GM12878 (cell line): ENCODE results near the gene LCORL. TPM values are rescaled to one million over a fixed set of nuclear protein-coding genes. Genes with fewer than 3 reads are reported as not detected.

Source experiments
- ATAC-seq: fragments of 200-7000 bp; cut with Tn5 transposase; 3 replicates; pipeline ENCODE4 v1.9.1; 2020; ENCODE audit warnings: mild to moderate bottlenecking, moderate library complexity
- BruUV-seq: library from RNA; stranded (reverse); fragments of 400-500 nt; replicated peaks from 2 replicates; lab custom pipeline; 2021; lab: Mats Ljungman, UMichigan
- CTCF ChIA-PET: fragments of 300-600 bp; sonication (Branson Sonifier 250); formaldehyde crosslinking; extraction: SDS; loops from one replicate; lab custom pipeline; 2021; ENCODE audit warnings: inconsistent platforms; lab: Yijun Ruan, JAX
- POLR2A ChIA-PET: fragments of 350-600 bp; formaldehyde crosslinking; extraction: SDS; loops from one replicate; lab custom pipeline; 2021; ENCODE audit warnings: inconsistent platforms; lab: Charles Lee
- RAD21 ChIA-PET: fragments of 300-600 bp; sonication (Branson Sonifier 250); formaldehyde crosslinking; loops from one replicate; lab custom pipeline; 2023; ENCODE audit warnings: antibody characterized with exemption; ENCODE audit not compliant: unreplicated experiment; lab: Charles Lee
- SMC1A ChIA-PET: fragments of 300-600 bp; sonication (Branson Sonifier 250); formaldehyde crosslinking; loops from one replicate; lab custom pipeline; 2023; ENCODE audit not compliant: unreplicated experiment, uncharacterized antibody; lab: Charles Lee
- DNase-seq: peaks from one replicate; pipeline ENCODE4 v3.0.0-alpha.2; 2011; ENCODE audit warnings: low read depth, low spot score
- FAIRE-seq: peaks from 3 replicates; lab custom pipeline; 2011; peaks lifted over from hg19 to GRCh38; lab: Jason Lieb, UNC
- H2AFZ ChIP-seq: 2 replicates; pipeline ENCODE4 v1.6.0; 2011; ENCODE audit warnings: low read depth, low read length, control low read depth; ENCODE audit not compliant: control insufficient read depth
- H3K27ac ChIP-seq: 2 replicates; pipeline ENCODE4 v1.5.1; 2011; ENCODE audit warnings: control low read depth; ENCODE audit not compliant: control insufficient read depth, insufficient read depth
- H3K27me3 ChIP-seq, 2 experiments: replicated peaks in 1 of 2; 2 replicates each; pipeline versions ENCODE4 v1.6.0 to v1.6.1; 2011; ENCODE audit warnings: low read length in 1 of 2; ENCODE audit not compliant: control insufficient read depth in 2 of 2, insufficient read depth in 2 of 2
- H3K36me3 ChIP-seq, 2 experiments: 2 replicates each; pipeline ENCODE4 v1.5.1; 2011; ENCODE audit warnings: low read length in 1 of 2; ENCODE audit not compliant: control insufficient read depth in 2 of 2, insufficient read depth in 2 of 2
- H3K4me1 ChIP-seq: 2 replicates; pipeline ENCODE4 v1.6.1; 2011; ENCODE audit warnings: mild to moderate bottlenecking, low read length, moderate library complexity, mixed read lengths; ENCODE audit not compliant: control insufficient read depth, insufficient read depth
- H3K4me2 ChIP-seq: 2 replicates; pipeline ENCODE4 v1.6.0; 2011; ENCODE audit warnings: control low read depth; ENCODE audit not compliant: control insufficient read depth, insufficient read depth
- H3K4me3 ChIP-seq: fragments of 200-600 bp; sonication (generic); 2 replicates; pipeline ENCODE4 v1.5.1; 2016
- H3K79me2 ChIP-seq: 2 replicates; pipeline ENCODE4 v1.6.0; 2011; ENCODE audit warnings: low read length; ENCODE audit not compliant: control insufficient read depth, insufficient read depth
- H3K9ac ChIP-seq: 2 replicates; pipeline ENCODE4 v1.8.0; 2011; ENCODE audit warnings: low read length, control low read depth, mixed read lengths; ENCODE audit not compliant: control insufficient read depth, insufficient read depth
- H3K9me3 ChIP-seq: replicated peaks from 3 replicates; pipeline ENCODE4 v1.5.1; 2011; ENCODE audit warnings: mild to moderate bottlenecking, low read length; ENCODE audit not compliant: control insufficient read depth, insufficient read depth
- H4K20me1 ChIP-seq: 2 replicates; pipeline ENCODE4 v1.6.0; 2011; ENCODE audit not compliant: control insufficient read depth, insufficient read depth
- BMI1 ChIP-seq: fragments of 450-650 bp; IDR thresholded peaks from 2 replicates; pipeline ENCODE4 v1.6.1; 2016; ENCODE audit warnings: mild to moderate bottlenecking, moderate library complexity, borderline replicate concordance
- DPF2 ChIP-seq: fragments of 450-650 bp; IDR thresholded peaks from 2 replicates; pipeline ENCODE4 v1.6.1; 2017; ENCODE audit warnings: mild to moderate bottlenecking
- FOS ChIP-seq: IDR thresholded peaks from 3 replicates; pipeline ENCODE4 v1.6.1; 2011; ENCODE audit warnings: borderline replicate concordance; ENCODE audit not compliant: insufficient read length; ENCODE audit errors: extremely low read depth
- HCFC1 ChIP-seq: fragments of 150-350 bp; IDR thresholded peaks from 2 replicates; pipeline ENCODE4 v1.6.1; 2014; ENCODE audit warnings: low read length
- IKZF2 ChIP-seq, 2 experiments: fragments of 450-650 bp; IDR thresholded peaks; 2 replicates each; pipeline ENCODE4 v1.6.1; 2017; ENCODE audit warnings: mild to moderate bottlenecking in 2 of 2, moderate library complexity in 2 of 2
- JUNB ChIP-seq: IDR thresholded peaks from 2 replicates; pipeline ENCODE4 v1.6.1; 2016; ENCODE audit warnings: antibody characterized with exemption, mild to moderate bottlenecking
- MEF2A ChIP-seq: IDR thresholded peaks from 2 replicates; pipeline ENCODE4 v1.6.1; 2011; ENCODE audit warnings: low read depth, mild to moderate bottlenecking, low read length, moderate library complexity; ENCODE audit not compliant: insufficient read depth
- POLR2AphosphoS5 ChIP-seq: IDR thresholded peaks from 2 replicates; pipeline ENCODE4 v1.6.1; 2011; ENCODE audit warnings: mild to moderate bottlenecking, low read length, inconsistent platforms
- RAD21 ChIP-seq: IDR thresholded peaks from 2 replicates; pipeline ENCODE4 v1.6.1; 2011; ENCODE audit warnings: mild to moderate bottlenecking, low read depth, low read length, moderate library complexity; ENCODE audit not compliant: insufficient read depth
- RB1 ChIP-seq: fragments of 450-650 bp; formaldehyde crosslinking; IDR thresholded peaks from 2 replicates; pipeline ENCODE4 v1.6.1; 2017; ENCODE audit warnings: mild to moderate bottlenecking, borderline replicate concordance
- SREBF1 ChIP-seq: IDR thresholded peaks from 2 replicates; pipeline ENCODE4 v1.6.1; 2012; ENCODE audit warnings: mild to moderate bottlenecking, low read length
- TBL1XR1 ChIP-seq: IDR thresholded peaks from 2 replicates; pipeline ENCODE4 v1.6.1; 2012; ENCODE audit warnings: low read depth, low read length, improper control_type of control experiment
- in situ Hi-C: fragments of 300-500 bp; cut with MboI; formaldehyde crosslinking; loops from 9 replicates; pipeline ENCODE4 v1.14.3; 2018; ENCODE audit warnings: mixed read lengths
- intact Hi-C: fragments of 100-400 bp; cut with micrococcal nuclease; formaldehyde crosslinking; loops from one replicate; pipeline ENCODE4 v1.14.2; 2022; ENCODE audit not compliant: unreplicated experiment
- polyA plus RNA-seq, 11 experiments: library from polyadenylated mRNA; depleted of rRNA in 4 of 11; unstranded in 6 of 11; stranded (reverse) in 5 of 11; fragments of >200 nt; fragmentation: Nextera tagmentation in 4 of 11; fragmentation: Illumina TruSeq in 1 of 11; extraction: Ambion mirVana in 4 of 11; extraction: Trizol in 1 of 11; gene quantifications; 1 replicate in 1 of 11; 2 replicates in 10 of 11; pipeline versions ENCODE4 v1.2.1 to v1.2.3, GENCODE V29; 2011 to 2016; ENCODE audit warnings: inconsistent platforms in 2 of 11, missing spikeins in 2 of 11, low read depth in 1 of 11
- total RNA-seq, 4 experiments: library from RNA; depleted of rRNA in 3 of 4; stranded (reverse); fragments of >200 nt in 3 of 4; fragmentation: Illumina TruSeq in 1 of 4; extraction: Trizol in 1 of 4; gene quantifications; 2 replicates each; pipeline versions ENCODE4 v1.2.1 to v1.2.3, GENCODE V29; 2013 to 2021
- TF ChIP-seq, protein P1 (sequence below): fragments of 450-650 bp; formaldehyde crosslinking; IDR thresholded peaks from 2 replicates; pipeline ENCODE4 v1.5.0; 2022; ENCODE audit warnings: mild to moderate bottlenecking, missing genetic modification characterization

Gene LCORL
- total and polyA plus RNA-seq, 10 of the 15 experiments (the other 5 are each of a cell fraction or from before 2014, with no cell fraction given) = 2.2 to 9.8 (median 5.9) TPM

DNA sequence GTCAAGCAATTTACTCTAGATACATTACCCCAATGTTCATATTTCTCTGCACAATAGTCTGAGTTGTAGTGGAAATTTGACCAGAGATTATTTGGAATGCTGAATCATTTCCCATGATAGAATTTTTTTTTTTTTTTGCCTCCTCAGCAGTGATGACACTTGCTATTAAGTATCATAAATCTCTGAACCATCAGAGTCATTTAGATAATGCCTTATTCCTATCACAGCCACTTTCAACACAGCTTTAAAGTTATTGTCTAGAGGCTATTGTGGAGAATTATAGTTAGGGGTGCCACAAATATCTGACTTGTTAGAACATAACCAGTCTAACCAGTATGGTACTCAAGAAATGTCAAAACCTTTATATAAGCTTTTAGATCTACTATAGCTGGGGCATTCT, 79.8 kb downstream of the LCORL start:
- H3K4me1 ChIP-seq = no peaks in the 10 kb centered on the region
- H3K36me3 ChIP-seq = no peaks in the 10 kb centered on the region
- H3K4me3 ChIP-seq = no peak overlapping the region
- intact Hi-C loops = no loop called here
- no peak overlapping the region for H2AFZ ChIP-seq
- H3K79me2 ChIP-seq = no peaks in the 10 kb centered on the region
- no peak overlapping the region for H3K9ac ChIP-seq
- ATAC-seq (no peak), FAIRE-seq (no peak)
- no TSS peak for BruUV-seq
- no peaks in the 10 kb centered on the region for H3K9me3 ChIP-seq
- H4K20me1 ChIP-seq = no peaks in the 10 kb centered on the region
- in situ Hi-C loops = no loop called here
- CTCF ChIA-PET = interaction anchor here (1.4 kb wide), 1 partner anchor 23 kb away, joined by 3 read pairs; no protein-coding TSS in a partner anchor
- TF ChIP-seq SREBF1 (no peak), BMI1 (no peak), MEF2A (no peak), RAD21 (no peak), POLR2AphosphoS5 (no peak), HCFC1 (no peak), IKZF2 (IDR thresholded peaks at IDR 0.05) (no peak), JUNB (no peak), RB1 (no peak), TBL1XR1 (no peak), DPF2 (no peak), FOS (no peak)
- TF ChIP-seq, protein P1, sequence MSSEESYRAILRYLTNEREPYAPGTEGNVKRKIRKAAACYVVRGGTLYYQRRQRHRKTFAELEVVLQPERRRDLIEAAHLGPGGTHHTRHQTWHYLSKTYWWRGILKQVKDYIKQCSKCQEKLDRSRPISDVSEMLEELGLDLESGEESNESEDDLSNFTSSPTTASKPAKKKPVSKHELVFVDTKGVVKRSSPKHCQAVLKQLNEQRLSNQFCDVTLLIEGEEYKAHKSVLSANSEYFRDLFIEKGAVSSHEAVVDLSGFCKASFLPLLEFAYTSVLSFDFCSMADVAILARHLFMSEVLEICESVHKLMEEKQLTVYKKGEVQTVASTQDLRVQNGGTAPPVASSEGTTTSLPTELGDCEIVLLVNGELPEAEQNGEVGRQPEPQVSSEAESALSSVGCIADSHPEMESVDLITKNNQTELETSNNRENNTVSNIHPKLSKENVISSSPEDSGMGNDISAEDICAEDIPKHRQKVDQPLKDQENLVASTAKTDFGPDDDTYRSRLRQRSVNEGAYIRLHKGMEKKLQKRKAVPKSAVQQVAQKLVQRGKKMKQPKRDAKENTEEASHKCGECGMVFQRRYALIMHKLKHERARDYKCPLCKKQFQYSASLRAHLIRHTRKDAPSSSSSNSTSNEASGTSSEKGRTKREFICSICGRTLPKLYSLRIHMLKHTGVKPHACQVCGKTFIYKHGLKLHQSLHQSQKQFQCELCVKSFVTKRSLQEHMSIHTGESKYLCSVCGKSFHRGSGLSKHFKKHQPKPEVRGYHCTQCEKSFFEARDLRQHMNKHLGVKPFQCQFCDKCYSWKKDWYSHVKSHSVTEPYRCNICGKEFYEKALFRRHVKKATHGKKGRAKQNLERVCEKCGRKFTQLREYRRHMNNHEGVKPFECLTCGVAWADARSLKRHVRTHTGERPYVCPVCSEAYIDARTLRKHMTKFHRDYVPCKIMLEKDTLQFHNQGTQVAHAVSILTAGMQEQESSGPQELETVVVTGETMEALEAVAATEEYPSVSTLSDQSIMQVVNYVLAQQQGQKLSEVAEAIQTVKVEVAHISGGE (CRISPR knock-in tag) = no peak
- TF ChIP-seq, all 136 proteins: peak for 0
- Histone ChIP-seq H3K27me3 (no peaks in the 10 kb centered on the region), H3K27ac (no peak overlapping the region), H3K4me2 (no peak overlapping the region)
- ChIA-PET POLR2A (no interaction called here), SMC1A (interaction anchor here (0.7 to 1.4 kb wide), 3 partner anchors 9 to 23 kb away, joined by 3 read pairs; no protein-coding TSS in a partner anchor), RAD21 (no interaction called here)
- DNase-seq = no peak
